ENCODE results near the gene POLD1.

POLD1 gene

DNA sequence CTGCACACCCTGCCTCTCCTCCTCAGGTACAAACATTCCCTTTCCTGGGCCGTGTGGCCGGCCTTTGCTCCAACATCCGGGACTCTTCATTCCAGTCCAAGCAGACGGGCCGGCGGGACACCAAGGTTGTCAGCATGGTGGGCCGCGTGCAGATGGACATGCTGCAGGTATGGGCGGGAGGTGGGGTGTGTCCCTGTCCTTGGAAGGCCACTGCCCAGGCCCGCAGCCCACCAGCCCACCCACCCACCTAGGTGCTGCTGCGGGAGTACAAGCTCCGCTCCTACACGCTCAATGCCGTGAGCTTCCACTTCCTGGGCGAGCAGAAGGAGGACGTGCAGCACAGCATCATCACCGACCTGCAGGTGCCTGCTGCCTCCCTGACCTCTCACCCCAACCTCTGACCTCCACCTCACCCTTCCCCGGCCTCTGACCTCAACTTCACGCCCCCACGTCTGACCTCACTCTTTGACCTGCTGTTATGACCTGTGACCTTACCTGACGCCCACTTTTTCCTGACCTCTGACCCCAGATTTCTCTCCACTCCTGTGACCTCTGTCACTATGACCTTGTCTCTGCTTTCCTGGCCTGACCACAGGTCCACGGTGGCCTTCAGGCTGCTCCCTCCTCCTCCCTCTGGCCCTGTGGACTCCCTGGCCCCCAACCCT lies 22.1 kb downstream of the POLD1 start:
- Histone ChIP-seq H3K9me3 (ENCODE audit: low read length) (no peaks in the 10 kb centered on the region), H2AFZ (ENCODE audit: low read length) (no peak overlapping the region), H3K9ac (ENCODE audit: low read length) (no peak overlapping the region), H3K36me3 (ENCODE audit: insufficient read depth, low read length) (peaks cover 82% of the 10 kb centered on the region), H3K27ac (ENCODE audit: low read depth, low read length, poor library complexity, severe bottlenecking) (no peak overlapping the region), H3K27me3 (ENCODE audit: insufficient read depth, low read length) (no peaks in the 10 kb centered on the region), H3K79me2 (ENCODE audit: insufficient read depth, low read length) (no peaks in the 10 kb centered on the region), H3K4me3 (ENCODE audit: low read depth, low read length, poor library complexity, severe bottlenecking) (no peak overlapping the region), H4K20me1 (ENCODE audit: insufficient read depth, low read length) (no peaks in the 10 kb centered on the region), H3F3A (ENCODE audit: insufficient read depth, low read length) (no peaks in the 10 kb centered on the region), H3K4me1 (ENCODE audit: insufficient read depth, low read length, severe bottlenecking) (no peaks in the 10 kb centered on the region), H3K4me2 (ENCODE audit: low read length) (no peak overlapping the region), H3K9me2 (ENCODE audit: low read depth, low read length) (no peaks in the 10 kb centered on the region)
- TF ChIP-seq EZH2 (IDR thresholded peaks at IDR 0.05; ENCODE audit: borderline replicate concordance, low read length): no peak
- TF ChIP-seq, protein P1, sequence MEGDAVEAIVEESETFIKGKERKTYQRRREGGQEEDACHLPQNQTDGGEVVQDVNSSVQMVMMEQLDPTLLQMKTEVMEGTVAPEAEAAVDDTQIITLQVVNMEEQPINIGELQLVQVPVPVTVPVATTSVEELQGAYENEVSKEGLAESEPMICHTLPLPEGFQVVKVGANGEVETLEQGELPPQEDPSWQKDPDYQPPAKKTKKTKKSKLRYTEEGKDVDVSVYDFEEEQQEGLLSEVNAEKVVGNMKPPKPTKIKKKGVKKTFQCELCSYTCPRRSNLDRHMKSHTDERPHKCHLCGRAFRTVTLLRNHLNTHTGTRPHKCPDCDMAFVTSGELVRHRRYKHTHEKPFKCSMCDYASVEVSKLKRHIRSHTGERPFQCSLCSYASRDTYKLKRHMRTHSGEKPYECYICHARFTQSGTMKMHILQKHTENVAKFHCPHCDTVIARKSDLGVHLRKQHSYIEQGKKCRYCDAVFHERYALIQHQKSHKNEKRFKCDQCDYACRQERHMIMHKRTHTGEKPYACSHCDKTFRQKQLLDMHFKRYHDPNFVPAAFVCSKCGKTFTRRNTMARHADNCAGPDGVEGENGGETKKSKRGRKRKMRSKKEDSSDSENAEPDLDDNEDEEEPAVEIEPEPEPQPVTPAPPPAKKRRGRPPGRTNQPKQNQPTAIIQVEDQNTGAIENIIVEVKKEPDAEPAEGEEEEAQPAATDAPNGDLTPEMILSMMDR (IDR thresholded peaks at IDR 0.05; ENCODE audit: low read length): no peak

DNA sequence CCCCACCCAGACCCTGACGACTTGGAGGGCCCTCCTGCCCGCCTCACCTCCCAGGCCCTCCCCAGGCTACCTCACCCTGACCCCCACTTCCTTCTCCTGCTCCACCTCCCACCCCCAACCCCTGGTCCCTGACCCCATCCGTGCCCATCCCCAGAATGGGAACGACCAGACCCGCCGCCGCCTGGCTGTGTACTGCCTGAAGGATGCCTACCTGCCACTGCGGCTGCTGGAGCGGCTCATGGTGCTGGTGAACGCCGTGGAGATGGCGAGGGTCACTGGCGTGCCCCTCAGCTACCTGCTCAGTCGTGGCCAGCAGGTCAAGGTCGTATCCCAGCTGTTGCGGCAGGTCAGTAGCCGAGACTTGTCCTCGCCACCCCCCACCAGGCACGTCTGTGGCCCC lies 22.7 kb downstream of the POLD1 start:
- no peaks in the 10 kb centered on the region for H3K9me2 ChIP-seq (ENCODE audit: low read depth, low read length)
- H3K4me1 ChIP-seq (ENCODE audit: insufficient read depth, low read length, severe bottlenecking): no peaks in the 10 kb centered on the region
- no peaks in the 10 kb centered on the region for H3K79me2 ChIP-seq (ENCODE audit: insufficient read depth, low read length)
- H2AFZ ChIP-seq (ENCODE audit: low read length): no peak overlapping the region
- peaks cover 80% of the 10 kb centered on the region for H3K36me3 ChIP-seq (ENCODE audit: insufficient read depth, low read length)
- H3K9me3 ChIP-seq (ENCODE audit: low read length): no peaks in the 10 kb centered on the region
- no peak overlapping the region for H3K9ac ChIP-seq (ENCODE audit: low read length)
- no peaks in the 10 kb centered on the region for H3F3A ChIP-seq (ENCODE audit: insufficient read depth, low read length)
- H3K27ac ChIP-seq (ENCODE audit: low read depth, low read length, poor library complexity, severe bottlenecking): no peak overlapping the region
- TF ChIP-seq, protein P1 (IDR thresholded peaks at IDR 0.05; ENCODE audit: low read length): no peak
- TF ChIP-seq EZH2 (IDR thresholded peaks at IDR 0.05; ENCODE audit: borderline replicate concordance, low read length): no peak
- H4K20me1 ChIP-seq (ENCODE audit: insufficient read depth, low read length): no peaks in the 10 kb centered on the region
- H3K27me3 ChIP-seq (ENCODE audit: insufficient read depth, low read length): no peaks in the 10 kb centered on the region
- H3K4me2 ChIP-seq (ENCODE audit: low read length): no peak overlapping the region
- H3K4me3 ChIP-seq (ENCODE audit: low read depth, low read length, poor library complexity, severe bottlenecking): no peak overlapping the region

DNA sequence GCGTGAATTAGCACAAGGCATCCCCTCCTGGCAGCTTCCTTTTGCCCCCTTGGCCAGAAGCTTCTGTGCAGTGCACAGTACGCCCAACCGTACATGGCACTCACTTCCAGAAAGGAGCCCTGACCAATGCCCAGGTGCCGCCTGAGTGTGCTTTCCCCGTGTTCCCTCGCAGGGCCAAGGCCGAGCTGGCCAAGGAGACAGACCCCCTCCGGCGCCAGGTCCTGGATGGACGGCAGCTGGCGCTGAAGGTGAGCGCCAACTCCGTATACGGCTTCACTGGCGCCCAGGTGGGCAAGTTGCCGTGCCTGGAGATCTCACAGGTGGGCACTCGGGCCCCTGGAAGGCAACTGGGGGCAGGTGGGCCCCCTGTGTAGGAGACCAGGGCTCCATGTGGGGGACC lies 25.2 kb downstream of the POLD1 start:
- TF ChIP-seq, protein P1 (IDR thresholded peaks at IDR 0.05; ENCODE audit: low read length): no peak
- no peak for TF ChIP-seq EZH2 (IDR thresholded peaks at IDR 0.05; ENCODE audit: borderline replicate concordance, low read length)
- no peak overlapping the region for H3K4me3 ChIP-seq (ENCODE audit: low read depth, low read length, poor library complexity, severe bottlenecking)
- H3K9me3 ChIP-seq (ENCODE audit: low read length): no peaks in the 10 kb centered on the region
- no peak overlapping the region for H3K27ac ChIP-seq (ENCODE audit: low read depth, low read length, poor library complexity, severe bottlenecking)
- no peak overlapping the region for H3K9ac ChIP-seq (ENCODE audit: low read length)
- no peak overlapping the region for H2AFZ ChIP-seq (ENCODE audit: low read length)
- H3K36me3 ChIP-seq (ENCODE audit: insufficient read depth, low read length): peaks cover 82% of the 10 kb centered on the region
- no peaks in the 10 kb centered on the region for H3F3A ChIP-seq (ENCODE audit: insufficient read depth, low read length)
- H3K4me1 ChIP-seq (ENCODE audit: insufficient read depth, low read length, severe bottlenecking): peaks cover 1% of the 10 kb centered on the region
- no peaks in the 10 kb centered on the region for H3K9me2 ChIP-seq (ENCODE audit: low read depth, low read length)
- no peaks in the 10 kb centered on the region for H4K20me1 ChIP-seq (ENCODE audit: insufficient read depth, low read length)
- no peak overlapping the region for H3K4me2 ChIP-seq (ENCODE audit: low read length)
- H3K79me2 ChIP-seq (ENCODE audit: insufficient read depth, low read length): no peaks in the 10 kb centered on the region
- H3K27me3 ChIP-seq (ENCODE audit: insufficient read depth, low read length): no peaks in the 10 kb centered on the region
